SHP77 treated with DMSO at 0.1 percent for 48 hours (cell line): ENCODE data around the gene STAMBPL1.
A peak's percentile ranks its signal among the peaks of the same experiment; 100 is the strongest.

Experiments
- DNase-seq: peaks from one replicate; lab custom pipeline; 2025; lab: John Stamatoyannopoulos, UW

The STAMBPL1 gene

DNA sequence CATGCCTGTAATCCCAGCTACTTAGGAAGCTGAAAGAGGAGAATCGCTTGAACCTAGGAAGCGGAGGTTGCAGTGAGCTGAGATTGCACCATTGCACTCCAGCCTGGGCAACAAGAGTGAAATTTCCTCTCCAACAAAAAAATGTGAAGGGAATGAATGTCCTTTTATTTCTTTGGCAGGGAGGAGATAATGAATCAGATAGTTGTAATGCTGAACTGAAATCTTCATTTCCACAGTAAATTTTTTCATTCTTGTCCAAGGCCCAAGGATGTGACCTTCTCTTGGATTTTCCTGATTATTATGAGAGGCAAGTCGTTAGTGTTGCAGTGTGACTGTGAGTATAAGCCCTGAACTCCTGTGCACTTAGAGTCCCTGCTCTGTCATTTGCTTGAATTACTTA is 13.6 kb downstream of the STAMBPL1 start:
- no peak for DNase-seq

GRCh38 chr10:88895250-88895649 is 15.2 kb downstream of the STAMBPL1 start:
- no peak for DNase-seq

DNA sequence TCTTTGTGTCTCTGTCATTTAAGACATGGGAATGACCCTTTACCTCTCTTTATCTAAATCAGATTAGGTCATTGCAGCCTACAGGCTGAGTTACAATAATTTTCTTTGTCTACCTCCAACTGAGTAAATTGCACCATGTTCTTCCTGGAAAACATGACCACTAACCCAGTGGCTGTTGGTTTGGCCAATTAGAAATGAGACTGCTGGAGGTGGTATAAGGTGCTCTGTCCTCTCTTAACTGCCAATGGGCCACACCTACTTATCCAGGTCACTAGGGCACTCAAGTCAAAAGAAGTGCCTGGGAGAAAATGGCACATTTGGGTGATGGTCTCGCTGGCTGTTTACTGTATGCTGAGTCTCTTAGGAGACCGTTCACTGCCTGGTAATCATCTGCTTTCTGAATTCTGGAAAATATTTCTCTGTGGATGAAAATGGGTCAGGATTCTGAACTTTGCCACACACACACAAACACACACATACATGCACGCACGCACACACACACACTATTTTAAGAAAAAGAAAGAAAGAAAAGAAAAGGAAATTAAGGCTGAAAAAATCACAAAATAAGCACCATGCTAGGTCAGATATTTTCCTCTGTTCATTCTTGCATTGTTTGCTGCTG is 16.4 kb downstream of the STAMBPL1 start:
- no peak for DNase-seq

GRCh38 chr10:88896994-88897853 is 17.2 kb downstream of the STAMBPL1 start:
- DNase-seq, result no peak

GRCh38 chr10:88898727-88899126 is 18.7 kb downstream of the STAMBPL1 start:
- DNase-seq, result no peak

DNA sequence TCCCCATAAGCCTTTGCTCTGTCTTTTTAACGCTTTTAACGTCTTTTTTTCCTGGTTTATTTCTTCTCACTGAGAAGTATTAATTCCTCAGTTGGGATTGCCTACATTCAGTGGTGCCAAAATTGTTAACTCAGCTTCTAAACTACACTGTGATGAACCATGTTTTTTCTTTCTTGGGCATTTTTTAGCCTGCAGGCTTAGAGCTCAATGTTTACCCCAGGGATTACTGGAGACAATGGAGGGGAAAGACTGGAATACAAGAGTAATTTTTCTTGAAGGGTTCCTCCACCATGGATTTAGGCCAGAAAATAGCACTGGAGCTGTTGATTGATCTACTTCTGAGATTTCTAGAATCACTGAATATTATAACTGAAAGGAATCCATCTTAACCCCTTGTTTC is 19.8 kb downstream of the STAMBPL1 start:
- DNase-seq, result no peak

DNA sequence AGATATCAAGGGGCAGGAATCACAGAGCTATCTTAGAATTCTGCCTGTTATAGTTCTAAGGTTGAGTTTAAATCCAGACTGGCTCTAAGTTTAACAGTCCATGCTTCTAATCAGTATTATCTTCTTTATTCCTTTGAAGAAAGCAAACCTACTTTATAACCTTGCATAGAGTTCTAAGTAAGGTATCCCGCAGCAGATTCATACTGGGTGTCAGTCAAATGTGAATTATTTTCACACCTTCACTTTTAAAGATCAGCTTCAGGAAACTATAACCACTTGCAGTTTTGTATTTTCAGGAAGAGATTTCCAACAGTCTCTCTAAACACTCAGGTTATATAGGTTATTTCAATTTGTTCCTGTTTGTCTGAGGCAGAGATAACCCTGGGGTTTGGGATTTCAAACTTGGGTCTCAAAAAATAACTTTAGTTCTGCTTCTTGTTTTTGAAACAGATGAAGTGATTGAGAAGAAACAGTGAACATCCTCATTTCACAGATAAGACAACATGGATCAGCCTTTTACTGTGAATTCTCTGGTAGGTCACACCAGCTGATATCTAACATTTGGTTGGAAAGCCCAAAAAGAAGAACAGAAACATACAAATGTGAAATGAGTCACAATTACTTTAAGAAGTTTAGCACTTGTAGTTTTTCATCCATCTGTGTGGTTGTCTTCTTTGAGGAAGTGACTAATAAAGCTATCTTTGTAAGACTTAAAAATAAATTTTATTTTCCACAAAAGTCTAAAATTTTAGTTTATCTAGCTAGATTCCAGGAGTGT is 21.4 kb downstream of the STAMBPL1 start:
- no peak for DNase-seq

- no peak for DNase-seq
Measured at GRCh38 chr10:88901984-88902789, 22.1 kb downstream of the STAMBPL1 start.

DNA sequence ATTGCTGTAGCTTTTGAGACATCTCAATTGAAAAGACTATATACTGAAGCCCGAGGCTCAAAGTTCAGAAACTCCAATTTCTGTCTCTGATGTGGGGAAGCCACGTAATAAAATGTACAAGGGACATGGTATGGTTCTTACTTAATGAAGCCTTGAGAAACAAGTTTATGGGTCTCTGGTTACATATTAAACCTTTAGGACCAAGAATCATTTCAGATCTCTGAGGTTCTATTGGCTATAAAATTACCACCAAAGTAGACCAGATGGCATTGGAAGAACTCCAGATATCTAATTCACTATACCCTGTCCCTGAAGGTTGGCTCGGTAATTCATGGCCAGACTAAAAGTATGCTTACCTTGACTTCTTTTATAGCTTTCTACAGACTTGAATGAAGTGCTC is 23.7 kb downstream of the STAMBPL1 start:
- no peak for DNase-seq

GRCh38 chr10:88906921-88907320 is 26.9 kb downstream of the STAMBPL1 start:
- DNase-seq, result no peak

GRCh38 chr10:88908194-88908593 is 28.1 kb downstream of the STAMBPL1 start:
- no peak for DNase-seq

DNA sequence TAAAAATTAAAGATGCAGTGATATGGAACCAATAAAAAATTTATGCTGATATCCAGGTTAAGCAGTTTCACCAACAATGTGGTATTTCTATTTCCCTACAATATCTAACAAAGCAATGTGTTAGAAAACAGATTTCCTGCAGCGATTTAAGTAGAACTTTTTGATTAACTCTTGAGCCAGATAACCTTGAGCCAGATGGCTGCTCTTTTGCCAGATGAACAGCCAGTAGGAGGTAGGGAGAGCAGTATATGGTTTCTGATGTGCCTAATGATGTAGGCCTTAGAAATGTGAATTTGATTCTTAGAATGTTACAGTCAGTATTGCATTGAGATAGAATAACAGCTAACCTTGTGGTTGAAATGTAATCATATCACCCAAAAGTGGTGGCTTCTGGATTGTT is 31.1 kb downstream of the STAMBPL1 start:
- no peak for DNase-seq

GRCh38 chr10:88911851-88912250 is 31.8 kb downstream of the STAMBPL1 start:
- DNase-seq, result no peak

- peak; percentile 49 for DNase-seq
Measured at GRCh38 chr10:88913127-88913526, 33.1 kb downstream of the STAMBPL1 start.

GRCh38 chr10:88913788-88914187 is 33.7 kb downstream of the STAMBPL1 start:
- no peak for DNase-seq

GRCh38 chr10:88915781-88916180 is 35.7 kb downstream of the STAMBPL1 start:
- DNase-seq, result no peak

DNA sequence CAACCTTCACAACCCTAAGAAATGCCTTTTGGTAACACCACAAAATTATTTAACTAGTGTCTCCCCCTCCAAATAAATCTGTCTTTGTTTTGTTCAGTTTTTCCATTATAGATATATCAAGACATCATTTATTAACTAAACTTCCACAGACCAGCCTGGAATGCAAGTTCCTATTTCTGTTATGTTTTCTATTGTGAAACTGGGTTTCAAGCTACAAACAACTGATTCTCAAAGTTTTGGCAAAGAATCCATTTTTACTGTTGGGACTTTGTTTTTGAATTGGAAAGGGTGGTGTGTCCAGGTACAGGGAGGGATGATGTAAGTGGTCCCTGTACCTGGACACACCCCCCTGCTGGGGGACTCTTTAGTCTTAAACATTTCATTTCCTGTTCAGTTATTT is 36.2 kb downstream of the STAMBPL1 start:
- no peak for DNase-seq

GRCh38 chr10:88916986-88917385 is 36.9 kb downstream of the STAMBPL1 start:
- no peak for DNase-seq

DNA sequence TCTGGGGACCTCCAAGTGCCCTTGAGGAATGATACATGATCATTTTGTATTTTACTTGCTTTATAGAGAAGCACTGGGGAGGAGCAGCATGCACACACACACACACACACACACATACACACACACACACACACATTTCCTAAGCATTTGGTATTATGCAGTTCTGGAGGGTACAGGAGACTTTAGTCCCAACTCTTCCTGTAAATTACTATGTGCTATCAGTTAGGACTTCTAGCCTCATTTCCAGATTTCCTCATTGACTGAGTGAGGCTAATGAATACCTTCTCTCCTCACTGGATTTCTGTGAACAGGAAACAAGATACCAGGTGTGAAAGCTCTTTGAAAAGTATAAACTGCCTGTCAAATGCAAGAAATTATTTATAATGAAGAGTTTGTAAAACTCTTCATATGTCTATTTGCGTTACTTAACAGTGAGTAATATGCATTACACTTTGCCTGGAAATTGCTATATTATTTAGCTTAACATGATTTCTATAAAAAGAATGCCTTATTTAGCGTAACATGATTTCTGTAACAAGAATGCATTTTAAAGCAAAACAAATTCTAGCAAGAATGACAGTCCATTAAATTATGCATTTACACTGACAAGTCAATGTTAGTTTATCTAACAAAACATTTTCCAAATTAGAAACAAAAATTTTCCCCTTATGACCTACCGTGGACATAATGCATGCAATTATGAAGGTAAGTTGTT is 38.3 kb downstream of the STAMBPL1 start:
- DNase-seq, result no peak

DNA sequence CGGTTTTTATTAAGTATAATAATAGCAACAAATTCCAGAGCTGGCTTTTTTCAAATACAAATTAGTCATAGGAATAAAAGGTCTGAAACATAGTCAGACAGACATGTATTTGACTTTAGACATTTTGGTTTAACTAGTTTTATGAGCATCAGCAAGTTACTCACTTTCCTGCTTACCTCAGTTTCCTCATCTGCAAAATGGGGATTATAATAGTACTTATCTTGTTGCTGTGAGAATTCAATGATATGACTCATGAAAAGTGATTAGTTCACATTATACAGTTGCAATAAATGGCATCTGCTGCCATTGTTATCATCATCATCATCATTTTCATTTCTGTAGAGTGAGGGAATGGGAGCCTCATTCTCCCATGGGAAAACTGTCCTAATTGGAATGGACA is 39.0 kb downstream of the STAMBPL1 start:
- no peak for DNase-seq

DNA sequence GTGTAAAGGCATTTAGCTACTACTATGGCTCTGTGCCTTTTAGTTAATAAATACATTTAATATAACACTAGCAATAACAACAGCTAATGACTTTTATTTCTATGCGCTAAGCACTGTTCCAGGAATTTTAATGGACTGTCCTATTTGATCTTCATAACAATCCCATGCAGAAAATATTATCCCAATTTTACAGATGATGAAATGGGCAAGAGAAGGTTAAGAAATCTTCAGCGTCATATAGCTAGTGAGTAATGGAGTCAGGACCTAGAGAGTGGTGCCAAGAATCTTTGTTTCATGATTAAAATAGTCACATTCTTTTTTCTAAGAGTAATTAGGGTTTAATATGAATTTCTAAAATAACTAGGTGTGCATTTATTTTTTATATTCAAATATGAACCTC is 40.2 kb downstream of the STAMBPL1 start:
- DNase-seq, result no peak
